Left renal cortex interstitium (tissue), 4 donors: ENCODE data around the gene FHIT. TPM values are rescaled to one million over a fixed set of nuclear protein-coding genes. Genes with fewer than 3 reads are reported as not detected.

Experiments
- DNase-seq, 4 donors: peaks; one replicate each; pipeline ENCODE4 v3.0.0-alpha.2; 2013; ENCODE audit warnings: low read depth in 4 of 4, low spot score in 2 of 4, missing footprints in 1 of 4
- polyA plus RNA-seq, 4 donors: library from polyadenylated mRNA; unstranded; fragments of 120-200 nt; gene quantifications; one replicate each; pipeline ENCODE4 v1.2.1, GENCODE V29; 2013; ENCODE audit not compliant: insufficient read length in 4 of 4

FHIT gene
- polyA plus RNA-seq, 4 donors, result 23.4 to 29.9 (median 26.0) TPM

- DNase-seq, result no peak
Observed at GRCh38 chr3:60792249-60792852, 458.9 kb downstream of the FHIT start.

- DNase-seq, result no peak
Observed at GRCh38 chr3:60788185-60788584, 463.1 kb downstream of the FHIT start.

- DNase-seq, result no peak
Observed at GRCh38 chr3:60781935-60782334, 469.3 kb downstream of the FHIT start.

GRCh38 chr3:60779637-60780036, 471.6 kb downstream of the FHIT start:
- DNase-seq, result no peak

- no peak for DNase-seq
Observed at GRCh38 chr3:60775985-60776384, 475.3 kb downstream of the FHIT start.

- no peak for DNase-seq
Observed at GRCh38 chr3:60774617-60775016, 476.6 kb downstream of the FHIT start.

GRCh38 chr3:60772584-60772983, 478.7 kb downstream of the FHIT start:
- no peak for DNase-seq

- DNase-seq, result no peak
Observed at GRCh38 chr3:60771766-60772165, 479.5 kb downstream of the FHIT start.

GRCh38 chr3:60770532-60770931, 480.7 kb downstream of the FHIT start:
- DNase-seq, result peak in 1 of 4 donors; percentile 19

- DNase-seq, result no peak
Observed at GRCh38 chr3:60767536-60767935, 483.7 kb downstream of the FHIT start.

- DNase-seq, result no peak
Observed at GRCh38 chr3:60765776-60766175, 485.5 kb downstream of the FHIT start.

- DNase-seq, result no peak
Observed at GRCh38 chr3:60764870-60765269, 486.4 kb downstream of the FHIT start.

GRCh38 chr3:60760145-60760544, 491.1 kb downstream of the FHIT start:
- DNase-seq, result no peak

GRCh38 chr3:60759439-60759838, 491.8 kb downstream of the FHIT start:
- DNase-seq, result no peak

- DNase-seq, result no peak
Observed at GRCh38 chr3:60758831-60759230, 492.4 kb downstream of the FHIT start.

- no peak for DNase-seq
Observed at GRCh38 chr3:60758171-60758570, 493.1 kb downstream of the FHIT start.

- DNase-seq, result no peak
Observed at GRCh38 chr3:60757724-60758123, 493.5 kb downstream of the FHIT start.

GRCh38 chr3:60756241-60757030, 494.8 kb downstream of the FHIT start:
- no peak for DNase-seq

- no peak for DNase-seq
Observed at GRCh38 chr3:60755094-60755493, 496.2 kb downstream of the FHIT start.

- no peak for DNase-seq
Observed at GRCh38 chr3:60754617-60755016, 496.6 kb downstream of the FHIT start.

GRCh38 chr3:60752809-60753208, 498.4 kb downstream of the FHIT start:
- no peak for DNase-seq

GRCh38 chr3:60746695-60747416, 504.4 kb downstream of the FHIT start:
- no peak for DNase-seq
